ENCODE data around the gene RDM1.
"Not testable (repeated sequence)": the region's sequence is repeated elsewhere in the genome, so short reads cannot be mapped to it uniquely, and the experiment has no call there.

The RDM1 gene, protein sequence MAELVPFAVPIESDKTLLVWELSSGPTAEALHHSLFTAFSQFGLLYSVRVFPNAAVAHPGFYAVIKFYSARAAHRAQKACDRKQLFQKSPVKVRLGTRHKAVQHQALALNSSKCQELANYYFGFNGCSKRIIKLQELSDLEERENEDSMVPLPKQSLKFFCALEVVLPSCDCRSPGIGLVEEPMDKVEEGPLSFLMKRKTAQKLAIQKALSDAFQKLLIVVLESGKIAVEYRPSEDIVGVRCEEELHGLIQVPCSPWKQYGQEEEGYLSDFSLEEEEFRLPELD

DNA sequence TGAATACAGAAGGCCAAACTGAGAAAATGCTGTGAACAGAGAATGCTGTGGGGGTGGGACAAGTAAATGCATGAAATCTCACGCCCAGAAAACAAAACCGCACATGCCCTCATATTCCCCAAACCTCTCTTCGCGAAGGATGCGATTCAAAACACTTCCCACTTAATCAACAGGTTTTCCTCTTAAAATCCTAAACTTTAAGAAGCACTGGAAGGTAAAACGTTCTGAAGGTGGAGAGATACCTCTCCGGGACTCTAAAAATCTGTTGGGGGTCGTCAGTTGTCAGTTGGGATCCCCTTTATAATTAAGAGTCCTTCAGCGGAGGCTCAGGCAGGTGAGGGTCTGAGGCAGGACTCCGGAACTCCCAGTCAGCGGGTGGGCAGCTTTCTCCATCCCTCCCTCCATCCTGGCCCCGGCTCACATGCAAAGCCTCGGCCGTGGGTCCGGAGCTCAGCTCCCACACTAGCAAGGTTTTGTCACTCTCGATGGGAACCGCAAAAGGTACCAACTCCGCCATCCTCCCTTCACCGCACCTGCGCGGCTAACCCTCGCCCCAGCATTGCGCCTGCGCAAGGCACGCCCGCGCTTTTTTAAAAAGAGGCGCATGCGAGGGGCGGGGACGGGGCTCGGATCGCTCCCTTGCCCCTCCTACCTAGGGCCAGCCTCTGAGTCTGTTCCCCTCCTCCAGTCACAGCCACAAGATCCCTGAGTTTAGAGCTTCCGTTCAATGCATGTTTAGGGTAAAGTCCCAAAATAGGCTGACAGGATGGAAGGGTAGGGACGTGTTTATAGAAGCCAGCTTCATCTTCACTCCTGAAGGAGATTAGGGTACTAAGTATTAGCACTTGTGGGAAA, at the start of gene RDM1:
Gene RDM1, minus strand, starts transcription at position 563 of the 855 bp plus-strand sequence. Its CDS starts 46 bp downstream, at position 517.
- DNase-seq (ENCODE audit: low read depth), result no peak

DNA sequence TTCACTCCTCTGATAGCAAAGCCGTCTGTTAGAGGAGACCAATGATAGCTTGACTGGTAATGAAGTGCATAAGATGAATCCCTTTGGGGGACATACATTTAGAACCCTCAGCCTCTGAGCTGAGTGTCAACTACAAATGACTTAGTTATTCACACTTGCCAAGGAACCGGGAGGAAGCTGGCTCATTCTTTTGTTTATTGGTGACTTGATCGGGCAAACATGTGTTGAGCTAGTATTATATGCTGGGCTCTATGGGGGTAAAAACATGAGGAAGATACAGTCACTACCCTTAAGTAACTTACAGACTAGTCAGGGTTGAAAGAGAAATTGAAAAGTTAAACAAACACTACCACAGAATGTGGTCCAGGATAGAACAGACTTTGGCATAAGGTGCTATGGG, 47.8 kb upstream of the RDM1 start:
- DNase-seq (ENCODE audit: low read depth), result no peak

DNA sequence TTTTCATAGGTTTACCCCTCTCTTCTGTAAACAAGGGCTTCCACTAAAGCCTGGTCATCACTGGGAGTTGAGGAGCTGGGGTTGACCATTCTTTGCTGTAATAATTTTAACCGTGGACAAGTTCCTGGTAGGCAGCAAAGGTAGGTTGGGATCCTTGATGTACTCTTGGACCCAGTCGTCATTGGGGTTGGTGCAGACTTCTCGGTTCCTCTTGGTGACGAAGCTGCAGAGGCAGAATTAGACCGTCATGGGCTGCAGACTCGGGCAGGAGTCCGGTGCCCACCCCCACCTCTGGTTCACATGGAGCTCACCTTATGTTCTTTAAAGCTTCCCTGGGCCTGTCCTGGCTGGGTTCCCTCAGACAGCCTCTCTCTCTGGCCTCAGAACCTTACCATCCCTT, 46.9 kb upstream of the RDM1 start:
- DNase-seq (ENCODE audit: low read depth), result no peak

DNA sequence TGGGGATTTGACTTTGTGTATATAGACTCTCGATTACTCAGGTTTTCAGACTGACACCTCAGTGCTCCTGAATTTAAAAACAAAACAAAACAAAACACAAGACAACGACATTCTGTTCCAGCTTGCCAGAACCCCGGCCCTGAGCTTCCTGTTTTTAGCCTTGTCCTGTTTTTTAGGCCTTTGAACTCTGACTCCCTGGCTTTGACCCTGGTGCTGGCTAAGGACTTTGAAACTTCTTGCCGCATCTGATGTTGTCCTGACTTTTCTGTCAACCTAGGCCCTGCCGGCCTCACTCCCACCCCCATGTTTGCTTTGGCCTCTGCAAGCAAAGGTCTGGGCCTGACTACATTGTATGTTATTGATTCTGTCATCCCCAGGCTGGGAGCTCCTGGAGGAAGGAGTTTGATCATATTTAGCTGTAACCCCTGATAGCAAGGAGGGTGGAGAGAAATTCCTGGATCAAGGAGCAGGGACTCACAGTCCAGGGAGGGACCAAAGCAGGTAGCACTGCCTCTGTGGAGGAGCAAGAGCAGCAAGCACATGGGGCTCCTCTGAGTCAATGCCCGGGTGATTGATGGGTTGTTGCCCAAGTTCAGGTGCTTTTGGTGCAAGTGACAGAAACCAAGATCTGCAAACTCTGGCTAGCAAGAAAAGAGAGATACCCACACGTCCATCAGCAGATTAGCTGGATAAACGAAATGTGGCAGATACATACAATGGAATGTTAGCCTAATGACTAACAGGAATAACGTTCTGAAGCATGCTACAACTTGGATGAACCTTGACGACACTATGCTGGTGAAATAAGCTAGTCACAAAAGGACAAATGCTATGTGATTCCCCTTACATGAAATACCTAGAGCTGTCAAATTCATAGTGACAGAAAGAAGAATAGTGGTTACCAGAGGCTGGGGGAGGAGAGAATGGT, 43.0 kb upstream of the RDM1 start:
- DNase-seq (ENCODE audit: low read depth), result peak; percentile 3

DNA sequence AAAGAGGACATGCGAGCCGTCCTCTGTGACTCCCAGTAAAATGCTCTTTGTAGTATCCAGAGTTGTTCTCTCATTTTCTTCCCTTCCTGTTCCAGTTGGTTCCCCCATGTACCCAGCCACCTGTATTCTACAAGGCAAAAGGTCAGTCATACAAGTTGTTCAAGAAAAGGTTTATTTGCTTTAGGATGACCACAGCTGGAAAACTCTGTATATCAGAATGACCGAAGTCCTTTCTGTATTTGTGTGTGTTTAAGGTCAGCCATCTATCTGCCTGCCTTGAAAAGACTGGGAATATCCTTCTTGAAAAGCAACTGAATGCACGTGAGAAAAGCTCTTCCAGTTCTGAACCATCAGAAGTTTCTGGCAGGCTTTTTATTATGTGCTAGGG, 42.4 kb upstream of the RDM1 start:
- no peak for DNase-seq (ENCODE audit: low read depth)

DNA sequence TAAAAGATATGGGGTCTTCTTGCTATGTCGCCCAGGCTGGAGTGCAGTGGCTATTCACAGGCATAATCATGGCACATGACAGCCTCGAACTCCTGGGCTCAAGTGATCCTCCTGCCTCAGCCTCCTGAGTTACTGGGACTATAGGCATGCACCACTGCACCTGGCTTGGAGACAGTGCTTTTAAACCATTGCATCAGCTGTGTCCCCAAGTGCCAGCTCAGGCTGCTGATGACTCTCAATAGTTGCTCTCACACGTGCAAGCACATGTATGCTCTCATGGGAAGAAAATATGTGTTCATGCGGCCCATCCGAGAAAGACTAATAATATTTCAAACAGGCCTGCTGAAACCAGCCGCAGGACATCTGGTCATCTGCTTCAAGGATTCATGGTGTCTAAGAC, 42.0 kb upstream of the RDM1 start:
- DNase-seq (ENCODE audit: low read depth), result no peak

DNA sequence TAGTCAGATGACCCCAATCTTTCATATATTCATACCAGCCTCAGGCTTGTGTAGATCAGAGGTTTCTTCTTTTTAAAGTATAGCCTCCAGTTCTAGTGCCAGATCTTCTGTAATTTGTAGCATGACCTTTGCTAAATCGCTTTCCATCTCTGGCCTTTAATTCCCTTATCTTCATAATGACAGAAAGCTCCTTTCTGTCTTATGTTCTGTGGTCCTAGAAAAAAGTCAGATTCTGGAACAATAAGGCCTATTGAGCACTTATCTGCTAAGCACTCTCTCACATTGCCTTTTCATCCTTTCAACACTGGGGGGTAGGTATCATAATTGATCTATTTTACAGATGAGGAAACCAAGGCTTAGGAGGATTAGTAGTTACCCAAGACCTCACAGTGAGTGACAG, 41.5 kb upstream of the RDM1 start:
- no peak for DNase-seq (ENCODE audit: low read depth)

DNA sequence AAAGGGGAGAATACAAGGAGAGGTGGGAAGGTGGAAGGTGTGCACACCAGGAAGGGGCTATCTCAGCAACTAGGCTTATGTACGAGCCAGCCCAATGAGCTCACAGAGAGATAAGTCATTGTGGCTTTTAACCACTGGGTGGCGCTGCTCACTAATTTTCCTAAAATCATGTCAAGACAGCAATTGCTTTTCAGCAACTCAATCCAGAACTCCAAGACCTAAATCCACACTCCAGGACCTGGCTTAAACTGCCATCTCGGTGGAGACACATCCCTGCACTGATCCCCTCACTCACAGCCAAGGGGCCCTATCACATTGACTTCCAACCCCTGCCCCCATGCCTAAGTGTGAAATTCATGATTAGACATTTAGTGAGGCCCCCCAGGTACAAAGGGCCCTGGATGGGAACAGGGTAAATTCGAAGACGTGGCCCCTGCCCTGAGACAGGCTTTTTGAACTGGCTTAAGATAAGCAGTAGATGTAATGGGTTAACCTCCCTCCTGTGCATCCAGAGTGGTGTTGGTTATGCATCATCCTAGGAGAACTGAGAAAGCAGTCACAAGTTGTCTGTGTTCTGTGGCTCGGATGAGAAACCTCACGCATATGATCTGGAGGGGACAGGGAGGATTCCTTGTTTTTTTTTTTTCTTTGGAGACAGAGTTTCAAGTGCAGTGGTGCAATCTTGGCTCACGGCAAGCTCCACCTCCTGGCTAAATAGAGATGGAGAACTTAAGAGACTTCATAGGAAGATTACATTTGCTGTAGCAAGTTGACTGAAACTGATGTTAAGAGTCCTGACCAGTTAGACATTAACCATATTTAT, 39.2 kb upstream of the RDM1 start:
- DNase-seq (ENCODE audit: low read depth), result peak; percentile 4

DNA sequence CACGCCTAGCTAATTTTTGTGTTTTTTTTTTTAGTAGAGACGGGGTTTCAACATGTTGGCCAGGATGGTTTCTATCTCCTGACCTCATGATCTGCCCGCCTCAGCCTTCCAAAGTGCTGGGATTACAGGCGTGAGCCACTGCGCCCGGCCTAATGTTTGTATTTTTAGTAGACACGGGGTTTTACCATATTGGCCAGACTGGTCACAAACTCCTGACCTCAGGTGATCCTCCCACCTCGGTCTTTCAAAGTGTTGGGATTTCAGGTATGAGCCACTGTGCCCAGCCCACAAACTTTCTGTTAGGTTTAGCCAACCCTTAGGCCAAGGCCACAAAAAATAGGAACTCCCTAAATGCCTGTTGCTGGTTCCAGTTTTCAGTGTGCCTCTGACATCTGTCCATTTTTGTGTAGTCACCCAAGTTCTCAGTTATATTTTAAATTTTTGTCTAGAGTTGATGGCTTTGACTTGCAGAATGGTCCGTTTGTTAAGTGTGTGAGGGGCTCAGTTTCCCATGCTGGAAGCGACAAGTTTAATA, 38.0 kb upstream of the RDM1 start:
- DNase-seq (ENCODE audit: low read depth), result no peak

DNA sequence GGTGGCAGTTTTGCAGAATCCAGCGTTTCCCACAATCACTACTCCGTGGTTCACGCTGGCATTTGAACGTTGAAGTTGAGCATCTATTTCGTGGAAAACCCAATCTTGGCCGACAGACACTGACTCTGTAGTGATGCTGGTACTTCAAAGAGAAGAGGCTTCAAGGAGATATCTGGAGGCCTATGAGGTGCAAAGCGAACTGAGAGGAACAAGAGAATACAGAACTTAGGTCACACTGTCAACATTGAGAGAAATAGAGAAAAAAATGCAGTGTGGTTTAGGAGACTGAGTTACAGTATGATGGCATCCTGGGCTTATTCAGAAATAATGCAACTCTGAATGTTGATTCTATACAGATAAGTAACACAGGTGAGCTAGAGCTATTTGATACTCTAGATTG, 34.7 kb upstream of the RDM1 start:
- DNase-seq (ENCODE audit: low read depth), result no peak

DNA sequence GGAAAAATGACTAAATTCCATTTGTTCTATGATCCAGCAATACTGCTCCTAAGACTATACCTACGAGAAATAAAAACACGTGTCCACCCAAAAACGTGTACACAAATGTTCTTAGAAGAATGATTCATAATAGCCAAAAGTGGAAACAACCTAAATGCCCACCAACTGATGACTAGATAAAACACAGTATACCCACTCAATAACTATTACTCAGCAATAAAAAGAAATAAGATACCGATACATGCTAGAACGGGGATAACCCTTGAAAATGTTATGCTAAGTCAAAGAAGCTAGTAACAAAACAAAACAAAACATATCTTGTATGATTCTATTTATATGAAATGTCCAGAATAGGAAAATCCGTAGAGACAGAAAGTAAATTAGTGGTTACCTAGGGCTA, 33.1 kb upstream of the RDM1 start:
- no peak for DNase-seq (ENCODE audit: low read depth)

DNA sequence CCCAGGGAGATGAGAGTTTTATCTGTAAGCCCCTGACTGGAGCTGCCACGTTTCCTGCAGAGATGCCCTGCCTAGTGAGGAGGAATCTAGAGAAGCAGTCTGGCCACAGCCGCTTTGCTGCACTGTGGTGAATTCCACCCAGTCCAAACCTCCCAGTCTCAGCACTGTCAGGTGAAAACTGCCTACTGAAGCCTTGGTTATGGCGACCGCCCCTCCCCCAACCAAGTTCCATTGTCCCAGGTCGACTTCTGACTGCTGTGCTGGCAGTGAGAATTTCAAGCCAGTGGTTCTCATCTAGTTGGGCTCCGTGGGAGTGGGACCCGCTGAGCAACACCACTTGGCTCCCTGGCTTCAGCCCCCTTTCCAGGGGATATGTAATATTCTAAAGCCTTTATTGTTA, 23.1 kb upstream of the RDM1 start:
- DNase-seq (ENCODE audit: low read depth), result no peak

DNA sequence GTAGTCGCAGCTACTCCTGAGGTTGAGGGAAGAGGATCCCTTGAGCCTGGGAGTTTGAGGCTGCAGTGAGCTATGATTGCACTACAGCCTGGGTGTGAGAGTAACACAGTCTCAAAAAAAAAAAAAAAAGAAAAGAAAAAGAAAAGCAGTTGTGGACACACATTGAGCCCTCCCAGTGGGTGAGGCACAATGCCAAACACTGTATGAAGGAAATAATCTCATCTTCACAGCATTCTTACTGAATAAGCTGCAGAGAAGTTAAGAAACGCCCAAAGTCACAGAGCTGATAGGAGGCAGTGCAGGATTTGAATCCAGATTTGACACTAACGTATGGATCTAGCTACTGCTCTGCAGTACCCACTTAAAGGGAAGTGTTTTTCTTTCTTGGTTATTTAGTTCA, 18.8 kb upstream of the RDM1 start:
- DNase-seq (ENCODE audit: low read depth), result no peak

DNA sequence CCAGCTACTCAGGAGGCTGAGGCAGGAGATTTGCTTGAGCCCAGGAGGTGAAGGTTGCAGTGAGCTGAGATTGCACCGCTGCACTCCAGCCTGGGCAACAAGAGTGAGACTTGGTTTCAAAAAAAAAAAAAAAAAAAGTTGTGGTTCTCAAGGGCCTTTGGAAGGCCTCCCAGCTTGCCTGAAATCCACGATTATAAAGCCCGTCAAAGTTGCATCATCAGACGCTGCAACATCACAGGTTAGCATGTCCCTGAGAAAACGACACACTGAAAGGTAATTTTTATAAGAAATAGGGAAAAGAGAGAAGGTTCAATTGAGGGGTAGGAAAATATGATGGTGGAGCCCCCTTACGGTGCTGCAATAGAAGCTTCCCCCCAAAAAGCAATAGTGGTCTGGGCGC, 17.5 kb upstream of the RDM1 start:
- no peak for DNase-seq (ENCODE audit: low read depth)

DNA sequence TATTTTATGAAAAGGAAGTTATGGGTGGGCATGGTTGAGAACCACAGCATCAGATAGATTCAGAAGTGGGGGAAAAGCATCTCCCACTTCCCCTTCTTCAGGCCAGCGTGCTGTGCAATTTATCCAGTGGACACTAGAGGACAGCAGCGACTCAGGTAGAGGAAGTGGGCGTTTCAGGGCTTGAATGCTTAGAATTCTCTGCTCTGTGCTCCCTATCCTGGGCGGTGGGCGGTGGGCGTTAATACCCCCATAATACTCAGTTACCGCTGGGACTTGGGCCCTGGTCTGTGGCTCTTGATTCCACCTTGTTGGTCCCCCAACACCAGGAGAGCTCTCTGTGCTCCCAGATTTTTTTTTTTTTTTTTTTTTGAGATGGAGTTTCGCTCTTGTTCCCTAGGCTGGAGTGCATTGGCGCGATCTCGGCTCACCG, 16.6 kb upstream of the RDM1 start:
- no peak for DNase-seq (ENCODE audit: low read depth)

DNA sequence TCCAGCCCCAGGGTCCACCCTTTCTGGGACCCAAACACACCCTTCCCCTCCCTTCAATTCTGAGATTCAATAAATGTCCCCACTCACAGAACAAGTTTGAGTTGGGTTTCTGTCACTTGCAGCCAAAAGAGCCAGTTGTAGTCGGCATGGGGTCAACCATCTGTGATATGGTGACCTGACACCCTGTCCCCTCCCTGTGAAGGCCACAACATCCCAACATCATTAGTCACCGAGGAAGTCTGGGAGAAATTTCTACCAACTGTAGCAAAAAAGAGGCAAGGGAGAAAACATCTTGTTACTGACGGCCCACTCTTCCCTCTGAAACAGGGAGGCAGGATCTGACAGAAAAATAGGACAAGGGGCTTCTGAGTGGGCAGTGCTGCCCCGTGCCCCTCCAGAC, 13.6 kb upstream of the RDM1 start:
- DNase-seq (ENCODE audit: low read depth), result no peak

DNA sequence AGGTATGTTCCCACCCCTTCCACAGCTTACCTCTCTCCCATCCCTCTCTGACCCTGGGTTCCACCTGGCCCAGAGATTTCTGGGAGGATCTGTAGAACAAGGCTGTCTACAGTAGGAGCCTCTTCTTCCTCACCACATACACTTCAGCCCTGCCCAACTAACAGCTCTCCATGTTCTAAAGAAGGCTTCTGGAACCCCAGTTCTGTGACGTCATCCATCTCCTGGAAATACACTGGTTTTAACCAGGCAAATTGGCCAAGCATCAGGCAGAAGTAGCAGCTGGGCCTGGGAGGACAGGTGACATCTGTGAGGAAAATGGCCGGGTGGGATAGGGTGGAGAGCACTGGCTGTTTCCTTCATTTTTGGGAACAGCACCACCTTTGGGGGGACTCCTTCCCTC, 13.0 kb upstream of the RDM1 start, which contains the start of gene LYZL6:
Gene LYZL6, minus strand, starts transcription at position 177 of the 400 bp plus-strand sequence. CDS start 4,357 bp downstream, outside the sequence.
- DNase-seq (ENCODE audit: low read depth), result no peak

DNA sequence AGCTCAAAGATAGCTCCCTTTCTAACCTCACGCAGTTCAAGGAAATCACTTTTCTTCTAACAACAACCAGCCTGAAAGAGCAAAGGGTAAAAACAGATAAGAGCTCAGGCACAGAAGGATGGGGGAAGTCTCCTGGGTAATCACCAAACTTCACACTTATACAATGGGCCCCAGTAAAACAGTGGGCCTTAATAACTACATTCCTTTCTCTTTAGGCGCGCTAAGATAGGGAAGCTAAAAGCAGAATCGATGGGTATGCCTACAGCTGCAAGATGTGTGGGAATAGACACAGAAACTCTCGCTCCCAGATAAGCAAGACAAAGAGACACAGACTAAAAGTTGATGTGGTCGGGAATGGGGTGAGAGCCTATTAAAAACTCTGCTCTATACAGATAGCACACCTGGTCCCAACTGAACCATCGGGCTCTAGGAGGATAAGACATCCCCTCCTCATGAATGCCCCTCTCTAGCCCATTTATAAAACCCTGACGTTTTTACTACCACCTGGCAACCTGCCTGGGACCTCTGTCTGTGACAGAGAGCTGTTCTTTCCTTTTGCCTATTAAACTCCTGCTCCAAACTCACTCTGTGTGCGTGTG, 12.1 kb upstream of the RDM1 start:
- DNase-seq (ENCODE audit: low read depth), result no peak

DNA sequence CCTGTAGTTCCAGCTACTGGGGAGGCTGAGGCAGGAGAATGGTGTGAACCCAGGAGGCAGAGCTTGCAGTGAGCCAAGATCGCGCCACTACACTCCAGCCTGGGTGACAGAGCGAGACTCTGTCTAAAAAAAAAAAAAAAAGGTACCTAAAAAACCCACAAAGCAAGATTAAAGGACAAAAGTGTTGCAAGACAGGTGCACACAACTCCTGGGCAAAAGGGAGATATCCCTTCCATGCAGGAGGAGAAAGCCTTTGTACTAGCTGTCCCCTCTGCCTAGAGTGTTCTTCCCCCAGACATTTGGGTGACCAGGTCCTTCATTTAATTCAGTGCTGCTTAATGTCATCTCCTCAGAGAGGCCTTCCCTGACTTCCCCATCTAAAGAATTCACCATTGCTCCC, 7.9 kb upstream of the RDM1 start:
- DNase-seq (ENCODE audit: low read depth), result not testable (repeated sequence)

DNA sequence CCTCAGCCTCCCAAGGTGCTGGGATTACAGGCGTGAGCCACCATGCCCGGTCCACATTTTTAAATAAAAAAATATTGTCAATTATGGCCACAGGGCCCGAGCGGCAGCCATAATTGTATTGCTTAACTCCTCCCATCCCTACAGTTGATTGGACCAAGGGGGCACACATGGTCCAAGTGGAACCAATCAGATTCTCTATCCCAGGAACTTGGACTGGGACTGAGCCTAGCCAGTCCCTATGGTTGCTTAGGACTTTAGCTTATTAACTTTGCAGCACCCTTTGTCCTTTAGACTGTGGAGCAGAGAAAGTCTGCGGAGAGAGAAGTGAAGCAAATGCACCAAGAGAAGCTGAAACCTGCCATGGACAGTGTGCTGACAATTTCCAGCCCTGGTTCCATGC, 5.5 kb upstream of the RDM1 start:
- DNase-seq (ENCODE audit: low read depth), result no peak

DNA sequence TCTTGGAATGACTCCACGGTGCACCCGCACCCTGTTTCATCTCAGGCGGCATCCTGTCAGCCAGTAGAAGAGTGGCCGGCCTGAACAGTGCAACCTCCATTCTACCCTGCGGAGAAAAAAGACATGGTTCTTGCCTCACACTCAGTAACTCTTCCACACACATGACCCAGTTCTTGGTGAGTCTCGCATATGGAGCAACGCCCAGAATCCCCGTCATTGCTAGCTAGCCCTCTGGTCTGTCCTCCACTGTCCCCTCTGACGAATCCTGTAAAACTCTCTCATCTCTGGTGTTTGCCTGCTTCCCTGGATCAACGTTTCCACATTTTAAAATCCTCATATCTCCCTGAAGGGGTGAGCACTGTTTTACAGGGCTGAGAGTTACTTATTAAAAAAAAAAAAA, 4.2 kb upstream of the RDM1 start:
- DNase-seq (ENCODE audit: low read depth), result no peak
